ENCODE results near the gene ING3. TPM values are rescaled to one million over a fixed set of nuclear protein-coding genes. Genes with fewer than 3 reads are reported as not detected.

The ING3 gene
- total and polyA plus RNA-seq, 9 of the 15 experiments (the other 6 are each of a cell fraction or from before 2014, with no cell fraction given) = 22.8 to 233 (median 50.4) TPM

GRCh38 chr7:120985130-120985758 lies 34.7 kb downstream of the ING3 start (continued):
- no peak for TF ChIP-seq SRSF3 (IDR thresholded peaks at IDR 0.05; ENCODE audit: insufficient read depth, low read length)
- TF ChIP-seq STAT6 (CRISPR knock-in tag; IDR thresholded peaks at IDR 0.05) = no peak
- no peak for TF ChIP-seq PATZ1 (CRISPR knock-in tag; IDR thresholded peaks at IDR 0.05; ENCODE audit: borderline replicate concordance)
- no peak for TF ChIP-seq USF1 (CRISPR knock-in tag; IDR thresholded peaks at IDR 0.05)
- TF ChIP-seq ZNF77 (CRISPR knock-in tag; IDR thresholded peaks at IDR 0.05) = no peak
- no peak for TF ChIP-seq IRF9 (tag; IDR thresholded peaks at IDR 0.05)
- no peak for TF ChIP-seq ZNF586 (CRISPR knock-in tag; conservative IDR thresholded peaks at IDR 0.05)
- TF ChIP-seq ZNF695 (CRISPR knock-in tag; IDR thresholded peaks at IDR 0.05) = no peak
- TF ChIP-seq NUFIP1 (IDR thresholded peaks at IDR 0.05; ENCODE audit: partially characterized antibody) = no peak
- TF ChIP-seq HDAC6 (IDR thresholded peaks at IDR 0.05; ENCODE audit: low read depth, low read length) = no peak
- TF ChIP-seq ZNF134 (CRISPR knock-in tag; conservative IDR thresholded peaks at IDR 0.05) = no peak
- no peak for TF ChIP-seq ZMIZ1 (IDR thresholded peaks at IDR 0.05; ENCODE audit: low read depth in 2 of 2, low read length in 2 of 2)
- no peak for TF ChIP-seq ETS2 (tag; IDR thresholded peaks at IDR 0.05; ENCODE audit: borderline replicate concordance, poor library complexity, severe bottlenecking)
- no peak; a peak in 1 of 4 replicates for TF ChIP-seq CSDE1 (IDR thresholded peaks at IDR 0.05)
- TF ChIP-seq CREB1 (IDR thresholded peaks at IDR 0.05) = peak; percentile 82
- peak; percentile 70 for TF ChIP-seq CREB1 (CRISPR knock-in tag; IDR thresholded peaks at IDR 0.05)
- TF ChIP-seq PHF20 (IDR thresholded peaks at IDR 0.05; ENCODE audit: partially characterized antibody) = no peak
- no peak for TF ChIP-seq DDX20 (tag; IDR thresholded peaks at IDR 0.05; ENCODE audit: low read depth)
- no peak for TF ChIP-seq NRF1 (conservative IDR thresholded peaks at IDR 0.05 in 1 of 2, IDR thresholded peaks at IDR 0.05 in 1 of 2)
